Ovary (tissue), 9 donors: ENCODE measurements around the gene UGT1A7. TPM values are rescaled to one million over a fixed set of nuclear protein-coding genes. Genes with fewer than 3 reads are reported as not detected.

Experiments used
- DNase-seq, 5 donors: peaks; one replicate each; pipeline ENCODE4 v3.0.0-alpha.2; 2019 to 2020
- H3K27ac ChIP-seq, 2 donors: fragments of 200-600 bp; one replicate each; pipeline versions ENCODE4 v1.5.1 to v1.8.0; 2019 to 2022
- H3K27me3 ChIP-seq: fragments of 200-600 bp; one replicate; pipeline ENCODE4 v1.8.0; 2022
- H3K36me3 ChIP-seq: fragments of 200-600 bp; sonication (generic); one replicate; pipeline ENCODE4 v1.5.1; 2019
- H3K4me1 ChIP-seq: one replicate; pipeline ENCODE4 v1.8.1; 2013; ENCODE audit warnings: mild to moderate bottlenecking, moderate library complexity; ENCODE audit not compliant: insufficient read depth
- H3K4me3 ChIP-seq: fragments of 200-600 bp; sonication (generic); one replicate; pipeline ENCODE4 v1.5.1; 2017
- H3K9me3 ChIP-seq, 2 donors: fragments of 200-600 bp in 1 of 2; sonication (generic) in 1 of 2; one replicate each; pipeline versions ENCODE4 v1.5.1 to v1.8.1; 2013 to 2019; ENCODE audit warnings: mild to moderate bottlenecking in 1 of 2, moderate library complexity in 1 of 2
- CTCF ChIP-seq, 3 donors: fragments of 450-650 bp in 2 of 3; fragments of 200-600 bp in 1 of 3; IDR thresholded peaks; one replicate each; pipeline versions ENCODE4 v1.5.1 to v1.8.0; 2016 to 2022; ENCODE audit warnings: antibody characterized with exemption in 3 of 3, mild to moderate bottlenecking in 1 of 3
- EP300 ChIP-seq: sonication (generic); formaldehyde crosslinking; IDR thresholded peaks from one replicate; pipeline ENCODE4 v1.6.1; 2017; ENCODE audit warnings: antibody characterized with exemption
- POLR2A ChIP-seq: fragments of 450-650 bp; IDR thresholded peaks from one replicate; pipeline ENCODE4 v1.6.1; 2017; ENCODE audit warnings: antibody characterized with exemption, mild to moderate bottlenecking, moderate library complexity
- WGBS, 3 donors: extraction: QIAGEN DNeasy Blood & Tissue Kit in 1 of 3; methylation state at CpG; one replicate each; pipeline versions ENCODE4 v1.1.5 to v1.1.7; 2013 to 2017; 5-methylcytosine and 5-hydroxymethylcytosine counted together
- intact Hi-C, 4 donors: fragments of 100-400 bp; cut with DNase I; formaldehyde crosslinking; loops; one replicate each; pipeline versions ENCODE4 v1.11.0 to v1.15.1; 2022 to 2023
- polyA plus RNA-seq, 2 donors: library from polyadenylated mRNA; stranded (reverse); fragments of 200-250 nt in 1 of 2; fragments of 350-450 nt in 1 of 2; fragmentation: Illumina TruSeq in 1 of 2; extraction: RNeasy Lipid Tissue Mini Kit (QIAGEN cat#74804) in 1 of 2; gene quantifications; one replicate each; pipeline ENCODE4 v1.2.3, GENCODE V29; 2013 to 2014
- total RNA-seq, 7 donors: library from RNA; depleted of rRNA in 2 of 7; stranded (reverse); fragments of >200 nt in 2 of 7; fragmentation: NEBNext Ultra II Directional in 3 of 7; extraction: Animal tissue kit (Norgen Biotek cat#: 25700) in 3 of 7; gene quantifications; one replicate each; pipeline versions ENCODE4 v1.1.0 to v1.2.4, GENCODE V29; 2016 to 2023
- donor health status: DM: no; HTN: no; CAD: no; lungs with moderate emphysema.
- donor health status: DM: no; HTN: no; CAD: no.
- donor health status: Bipolar disorder and iron deficiency.
- donor health status: DM: yes; HTN: yes; CAD: no.
- donor health status: DM: no; HTN: no; CAD: no.
- donor health status: DM: yes; HTN: yes; CAD: no.

UGT1A7 gene
- total and polyA plus RNA-seq, 9 donors: not detected

- Histone ChIP-seq H3K4me3 (no peak overlapping the region), H3K4me1 (no peaks in the 10 kb centered on the region), H3K9me3 (no peaks in the 10 kb centered on the region), H3K36me3 (no peaks in the 10 kb centered on the region), H3K27me3 (no peaks in the 10 kb centered on the region), H3K27ac (no peak overlapping the region)
- DNase-seq: no peak
- WGBS, 3 donors: 50 to 65% (median 57%) methylated on average over 7 of the region's 7 CpGs
- intact Hi-C loops: no loop called here
- TF ChIP-seq EP300: no peak
- TF ChIP-seq POLR2A: no peak
- no peak for TF ChIP-seq CTCF (IDR thresholded peaks at IDR 0.05)
Measured at GRCh38 chr2:233764264-233764663, 82.6 kb downstream of the UGT1A7 start.

GRCh38 chr2:233764761-233765160 lies 83.1 kb downstream of the UGT1A7 start:
- WGBS, 3 donors: 24 to 54% (median 37%) methylated on average over 3 of the region's 3 CpGs
- H3K27ac ChIP-seq: no peak overlapping the region
- DNase-seq: no peak
- TF ChIP-seq EP300 (no peak), POLR2A (no peak), CTCF (IDR thresholded peaks at IDR 0.05) (no peak)
- intact Hi-C loops: no loop called here
- H3K27me3 ChIP-seq: no peaks in the 10 kb centered on the region
- no peaks in the 10 kb centered on the region for H3K4me1 ChIP-seq
- no peaks in the 10 kb centered on the region for H3K9me3 ChIP-seq
- no peak overlapping the region for H3K4me3 ChIP-seq
- no peaks in the 10 kb centered on the region for H3K36me3 ChIP-seq

DNA sequence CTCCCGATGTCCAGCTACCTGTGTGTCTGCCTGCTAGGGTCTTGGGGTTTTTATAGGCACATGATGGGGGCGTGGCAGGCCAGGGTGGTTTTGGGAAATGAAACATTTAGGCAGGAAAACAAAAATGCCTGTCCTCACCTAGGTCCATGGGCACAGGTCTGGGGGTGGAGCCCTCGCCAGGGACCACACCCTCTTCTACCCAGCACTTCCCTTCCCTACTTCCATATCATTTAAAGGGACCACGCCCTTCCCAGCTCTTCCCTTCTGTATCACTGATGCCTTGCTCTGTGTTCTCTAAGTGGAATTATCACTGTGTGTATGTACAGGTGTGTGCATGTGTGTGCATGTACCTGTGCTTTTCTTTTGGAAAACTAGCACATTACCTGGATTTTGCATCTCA lies 84.7 kb downstream of the UGT1A7 start:
- H3K36me3 ChIP-seq: no peaks in the 10 kb centered on the region
- TF ChIP-seq CTCF (IDR thresholded peaks at IDR 0.05) (no peak), EP300 (no peak), POLR2A (no peak)
- no peak overlapping the region for H3K4me3 ChIP-seq
- H3K27me3 ChIP-seq: no peaks in the 10 kb centered on the region
- H3K9me3 ChIP-seq: no peaks in the 10 kb centered on the region
- no peak overlapping the region for H3K27ac ChIP-seq
- intact Hi-C loops: no loop called here
- H3K4me1 ChIP-seq: no peaks in the 10 kb centered on the region
- DNase-seq: no peak
- WGBS, 3 donors: 62 to 87% (median 72%) methylated on average over 4 of the region's 4 CpGs

DNA sequence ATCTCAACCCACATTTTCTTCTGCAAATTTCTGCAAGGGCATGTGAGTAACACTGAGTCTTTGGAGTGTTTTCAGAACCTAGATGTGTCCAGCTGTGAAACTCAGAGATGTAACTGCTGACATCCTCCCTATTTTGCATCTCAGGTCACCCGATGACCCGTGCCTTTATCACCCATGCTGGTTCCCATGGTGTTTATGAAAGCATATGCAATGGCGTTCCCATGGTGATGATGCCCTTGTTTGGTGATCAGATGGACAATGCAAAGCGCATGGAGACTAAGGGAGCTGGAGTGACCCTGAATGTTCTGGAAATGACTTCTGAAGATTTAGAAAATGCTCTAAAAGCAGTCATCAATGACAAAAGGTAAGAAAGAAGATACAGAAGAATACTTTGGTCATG lies 86.4 kb downstream of the UGT1A7 start:
- intact Hi-C loops: no loop called here
- no peak overlapping the region for H3K27ac ChIP-seq
- 72 to 77% (median 74%) methylated on average over 4 of the region's 4 CpGs for WGBS, 3 donors
- H3K36me3 ChIP-seq: no peaks in the 10 kb centered on the region
- H3K9me3 ChIP-seq: no peaks in the 10 kb centered on the region
- no peak for TF ChIP-seq CTCF (IDR thresholded peaks at IDR 0.05)
- TF ChIP-seq POLR2A: no peak
- no peak for TF ChIP-seq EP300
- no peak overlapping the region for H3K4me3 ChIP-seq
- no peak for DNase-seq
- H3K4me1 ChIP-seq: no peaks in the 10 kb centered on the region
- no peaks in the 10 kb centered on the region for H3K27me3 ChIP-seq

GRCh38 chr2:233769260-233769659 lies 87.6 kb downstream of the UGT1A7 start:
- Histone ChIP-seq H3K27me3 (no peaks in the 10 kb centered on the region), H3K4me3 (no peak overlapping the region), H3K4me1 (no peaks in the 10 kb centered on the region), H3K36me3 (no peaks in the 10 kb centered on the region), H3K27ac (no peak overlapping the region), H3K9me3 (no peaks in the 10 kb centered on the region)
- TF ChIP-seq POLR2A (no peak), CTCF (IDR thresholded peaks at IDR 0.05) (no peak), EP300 (no peak)
- 89 to 91% (median 90%) methylated on average over 9 of the region's 9 CpGs for WGBS, 3 donors
- no peak for DNase-seq
- intact Hi-C loops: no loop called here
